Measurements from ENCODE around the gene SLC17A8.

GRCh38 chr12:100339071-100339470 is 17.8 kb upstream of the SLC17A8 start:
- TF ChIP-seq POLR2AphosphoS5 (IDR thresholded peaks at IDR 0.05; ENCODE audit: low read depth, low read length) (no peak), TCF7L2 (IDR thresholded peaks at IDR 0.05; ENCODE audit: low read depth, low read length) (no peak)
- TF ChIP-seq, protein P1, sequence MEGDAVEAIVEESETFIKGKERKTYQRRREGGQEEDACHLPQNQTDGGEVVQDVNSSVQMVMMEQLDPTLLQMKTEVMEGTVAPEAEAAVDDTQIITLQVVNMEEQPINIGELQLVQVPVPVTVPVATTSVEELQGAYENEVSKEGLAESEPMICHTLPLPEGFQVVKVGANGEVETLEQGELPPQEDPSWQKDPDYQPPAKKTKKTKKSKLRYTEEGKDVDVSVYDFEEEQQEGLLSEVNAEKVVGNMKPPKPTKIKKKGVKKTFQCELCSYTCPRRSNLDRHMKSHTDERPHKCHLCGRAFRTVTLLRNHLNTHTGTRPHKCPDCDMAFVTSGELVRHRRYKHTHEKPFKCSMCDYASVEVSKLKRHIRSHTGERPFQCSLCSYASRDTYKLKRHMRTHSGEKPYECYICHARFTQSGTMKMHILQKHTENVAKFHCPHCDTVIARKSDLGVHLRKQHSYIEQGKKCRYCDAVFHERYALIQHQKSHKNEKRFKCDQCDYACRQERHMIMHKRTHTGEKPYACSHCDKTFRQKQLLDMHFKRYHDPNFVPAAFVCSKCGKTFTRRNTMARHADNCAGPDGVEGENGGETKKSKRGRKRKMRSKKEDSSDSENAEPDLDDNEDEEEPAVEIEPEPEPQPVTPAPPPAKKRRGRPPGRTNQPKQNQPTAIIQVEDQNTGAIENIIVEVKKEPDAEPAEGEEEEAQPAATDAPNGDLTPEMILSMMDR (IDR thresholded peaks at IDR 0.05), result no peak
- TF ChIP-seq, protein P2, sequence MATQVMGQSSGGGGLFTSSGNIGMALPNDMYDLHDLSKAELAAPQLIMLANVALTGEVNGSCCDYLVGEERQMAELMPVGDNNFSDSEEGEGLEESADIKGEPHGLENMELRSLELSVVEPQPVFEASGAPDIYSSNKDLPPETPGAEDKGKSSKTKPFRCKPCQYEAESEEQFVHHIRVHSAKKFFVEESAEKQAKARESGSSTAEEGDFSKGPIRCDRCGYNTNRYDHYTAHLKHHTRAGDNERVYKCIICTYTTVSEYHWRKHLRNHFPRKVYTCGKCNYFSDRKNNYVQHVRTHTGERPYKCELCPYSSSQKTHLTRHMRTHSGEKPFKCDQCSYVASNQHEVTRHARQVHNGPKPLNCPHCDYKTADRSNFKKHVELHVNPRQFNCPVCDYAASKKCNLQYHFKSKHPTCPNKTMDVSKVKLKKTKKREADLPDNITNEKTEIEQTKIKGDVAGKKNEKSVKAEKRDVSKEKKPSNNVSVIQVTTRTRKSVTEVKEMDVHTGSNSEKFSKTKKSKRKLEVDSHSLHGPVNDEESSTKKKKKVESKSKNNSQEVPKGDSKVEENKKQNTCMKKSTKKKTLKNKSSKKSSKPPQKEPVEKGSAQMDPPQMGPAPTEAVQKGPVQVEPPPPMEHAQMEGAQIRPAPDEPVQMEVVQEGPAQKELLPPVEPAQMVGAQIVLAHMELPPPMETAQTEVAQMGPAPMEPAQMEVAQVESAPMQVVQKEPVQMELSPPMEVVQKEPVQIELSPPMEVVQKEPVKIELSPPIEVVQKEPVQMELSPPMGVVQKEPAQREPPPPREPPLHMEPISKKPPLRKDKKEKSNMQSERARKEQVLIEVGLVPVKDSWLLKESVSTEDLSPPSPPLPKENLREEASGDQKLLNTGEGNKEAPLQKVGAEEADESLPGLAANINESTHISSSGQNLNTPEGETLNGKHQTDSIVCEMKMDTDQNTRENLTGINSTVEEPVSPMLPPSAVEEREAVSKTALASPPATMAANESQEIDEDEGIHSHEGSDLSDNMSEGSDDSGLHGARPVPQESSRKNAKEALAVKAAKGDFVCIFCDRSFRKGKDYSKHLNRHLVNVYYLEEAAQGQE (IDR thresholded peaks at IDR 0.05; ENCODE audit: insufficient read depth in 1 of 2, low read depth in 2 of 2, low read length in 1 of 2), result no peak
